GM13976 (cell line): ENCODE measurements around the gene C2CD4C.
"Not testable (repeated sequence)": the region's sequence is repeated elsewhere in the genome, so short reads cannot be mapped to it uniquely, and the experiment has no call there.

Source experiments
- DNase-seq: peaks from one replicate; pipeline ENCODE4 v3.0.0; 2012; ENCODE audit warnings: low spot score
- in situ Hi-C: fragments of 300-500 bp; cut with MboI; formaldehyde crosslinking; loops from one replicate; pipeline ENCODE4 v1.12.0; 2022; ENCODE audit warnings: low sequenced_read_pairs, mixed read lengths, inconsistent platforms; ENCODE audit not compliant: unreplicated experiment
- TF ChIP-seq, protein P1 (sequence below): IDR thresholded peaks from 2 replicates; pipeline ENCODE4 v1.5.1; 2012; ENCODE audit warnings: borderline replicate concordance, mild to moderate bottlenecking; ENCODE audit not compliant: insufficient read depth; ENCODE audit errors: extremely low read depth, missing control alignments, control extremely low read depth

C2CD4C gene

DNA sequence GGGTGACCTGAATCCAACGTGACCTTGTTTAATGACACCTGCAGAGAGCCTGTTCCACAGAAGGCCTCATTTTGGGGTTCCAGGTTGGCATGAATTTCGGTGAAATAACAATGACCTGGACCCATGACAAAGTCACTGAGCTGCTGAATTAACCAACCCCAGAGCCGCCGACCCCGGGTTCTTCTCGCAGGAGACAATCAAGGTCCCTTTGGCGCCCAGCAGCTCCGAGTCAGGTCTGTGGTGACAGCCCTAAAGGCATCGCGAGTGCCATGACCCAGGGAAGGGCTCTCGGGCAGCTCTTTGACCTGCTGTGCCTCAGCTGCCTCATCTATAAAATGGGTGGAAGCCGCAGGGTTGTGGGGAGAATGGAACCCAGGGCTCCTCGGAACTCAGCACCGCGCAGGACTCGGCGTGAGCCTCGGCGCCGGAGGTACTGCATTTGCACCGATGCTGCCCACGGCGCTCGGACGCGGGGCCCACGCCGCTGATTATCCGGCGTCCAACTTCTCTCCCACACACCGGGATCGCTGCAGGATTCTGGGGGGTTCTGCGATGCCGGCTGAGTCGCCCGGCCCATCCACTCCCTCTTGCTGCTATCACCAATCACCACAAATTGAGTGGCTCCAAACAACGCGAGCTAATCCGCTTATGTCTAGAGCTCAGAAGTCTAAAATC is 46.2 kb upstream of the C2CD4C start:
- TF ChIP-seq, protein P1, sequence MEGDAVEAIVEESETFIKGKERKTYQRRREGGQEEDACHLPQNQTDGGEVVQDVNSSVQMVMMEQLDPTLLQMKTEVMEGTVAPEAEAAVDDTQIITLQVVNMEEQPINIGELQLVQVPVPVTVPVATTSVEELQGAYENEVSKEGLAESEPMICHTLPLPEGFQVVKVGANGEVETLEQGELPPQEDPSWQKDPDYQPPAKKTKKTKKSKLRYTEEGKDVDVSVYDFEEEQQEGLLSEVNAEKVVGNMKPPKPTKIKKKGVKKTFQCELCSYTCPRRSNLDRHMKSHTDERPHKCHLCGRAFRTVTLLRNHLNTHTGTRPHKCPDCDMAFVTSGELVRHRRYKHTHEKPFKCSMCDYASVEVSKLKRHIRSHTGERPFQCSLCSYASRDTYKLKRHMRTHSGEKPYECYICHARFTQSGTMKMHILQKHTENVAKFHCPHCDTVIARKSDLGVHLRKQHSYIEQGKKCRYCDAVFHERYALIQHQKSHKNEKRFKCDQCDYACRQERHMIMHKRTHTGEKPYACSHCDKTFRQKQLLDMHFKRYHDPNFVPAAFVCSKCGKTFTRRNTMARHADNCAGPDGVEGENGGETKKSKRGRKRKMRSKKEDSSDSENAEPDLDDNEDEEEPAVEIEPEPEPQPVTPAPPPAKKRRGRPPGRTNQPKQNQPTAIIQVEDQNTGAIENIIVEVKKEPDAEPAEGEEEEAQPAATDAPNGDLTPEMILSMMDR, result no peak
- in situ Hi-C loops, result no loop called here
- no peak for DNase-seq

DNA sequence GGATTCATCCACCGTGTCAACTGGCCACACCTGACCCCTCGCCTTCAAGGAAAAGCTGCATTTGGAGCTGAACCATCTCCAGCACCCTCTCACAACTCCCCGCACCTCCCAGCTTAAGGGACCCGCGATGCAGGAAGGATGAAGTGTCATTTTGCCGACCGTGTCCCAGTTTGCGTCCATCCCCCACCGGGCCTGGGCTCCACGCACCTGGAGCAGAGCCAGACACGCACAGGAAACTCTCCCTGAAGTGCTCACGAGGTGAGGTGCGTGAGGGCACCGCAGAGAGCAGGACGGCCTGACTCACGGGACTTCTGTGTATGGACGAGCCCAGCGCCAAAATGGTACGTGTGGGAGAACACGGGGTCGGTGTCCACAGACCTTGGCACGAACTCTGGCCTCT is 44.7 kb upstream of the C2CD4C start:
- DNase-seq, result no peak
- TF ChIP-seq, protein P1, result no peak
- in situ Hi-C loops, result no loop called here

DNA sequence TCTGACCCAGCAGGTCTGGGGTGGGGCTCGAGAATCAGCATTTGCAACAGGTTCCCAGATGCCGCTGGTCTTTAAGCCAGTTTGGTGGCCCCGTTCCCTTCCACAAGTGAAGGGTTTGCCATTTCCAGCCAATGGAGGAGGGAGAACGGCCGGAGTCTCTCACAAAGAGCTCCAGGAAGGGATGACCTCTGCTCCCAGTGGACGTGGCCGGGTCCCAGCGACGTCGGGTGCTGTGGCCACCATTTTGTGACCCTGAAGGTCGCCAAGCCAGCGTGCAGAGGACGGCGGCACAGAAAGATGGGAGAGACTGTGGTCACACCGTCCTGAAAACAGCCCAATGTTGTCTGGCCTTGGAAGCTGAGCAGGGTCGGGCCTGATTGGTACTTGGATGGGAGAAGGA is 43.9 kb upstream of the C2CD4C start:
- no peak for DNase-seq
- TF ChIP-seq, protein P1, result no peak
- in situ Hi-C loops, result no loop called here

DNA sequence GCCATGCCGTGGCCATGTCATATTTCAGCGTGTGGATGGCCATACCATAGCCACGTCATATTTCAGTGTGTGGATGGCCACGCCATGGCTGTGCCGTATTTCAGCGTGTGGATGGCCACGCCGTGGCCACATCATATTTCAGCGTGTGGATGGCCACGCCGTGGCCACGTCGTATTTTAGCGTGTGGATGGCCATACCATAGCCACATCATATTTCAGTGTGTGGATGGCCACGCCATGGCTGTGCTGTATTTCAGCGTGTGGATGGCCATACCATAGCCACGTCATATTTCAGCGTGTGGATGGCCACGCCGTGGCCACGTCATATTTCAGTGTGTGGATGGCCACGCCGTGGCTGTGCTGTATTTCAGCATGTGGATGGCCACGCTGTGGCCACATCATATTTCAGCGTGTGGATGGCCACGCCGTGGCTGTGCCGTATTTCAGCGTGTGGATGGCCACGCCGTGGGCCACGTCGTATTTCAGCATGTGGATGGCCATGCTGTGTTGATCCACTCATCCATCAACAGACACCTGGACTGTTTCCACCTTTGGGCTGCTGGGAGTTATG is 42.0 kb upstream of the C2CD4C start:
- in situ Hi-C loops, DNase-seq: not testable (repeated sequence)

DNA sequence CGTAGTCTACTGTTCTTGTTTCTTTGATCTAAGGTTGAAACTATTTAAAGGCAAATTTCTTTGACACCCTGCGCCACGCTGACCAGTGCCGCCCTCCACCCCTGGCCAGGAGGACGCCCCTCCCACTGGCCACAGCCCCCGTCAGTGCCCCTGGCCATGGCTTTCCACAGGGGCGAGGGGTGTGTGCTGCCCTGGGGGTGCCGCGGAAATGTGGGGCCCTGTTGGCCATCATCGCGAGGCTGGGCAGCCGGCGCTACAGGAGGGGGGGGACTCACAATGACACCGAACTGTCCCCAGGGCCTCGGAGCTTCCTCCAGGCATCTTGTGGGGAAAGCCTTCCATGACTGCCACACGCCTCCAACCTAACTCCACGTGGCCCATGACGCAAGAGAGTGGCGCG is 41.0 kb upstream of the C2CD4C start:
- DNase-seq, result no peak
- TF ChIP-seq, protein P1, result no peak
- in situ Hi-C loops, result no loop called here

DNA sequence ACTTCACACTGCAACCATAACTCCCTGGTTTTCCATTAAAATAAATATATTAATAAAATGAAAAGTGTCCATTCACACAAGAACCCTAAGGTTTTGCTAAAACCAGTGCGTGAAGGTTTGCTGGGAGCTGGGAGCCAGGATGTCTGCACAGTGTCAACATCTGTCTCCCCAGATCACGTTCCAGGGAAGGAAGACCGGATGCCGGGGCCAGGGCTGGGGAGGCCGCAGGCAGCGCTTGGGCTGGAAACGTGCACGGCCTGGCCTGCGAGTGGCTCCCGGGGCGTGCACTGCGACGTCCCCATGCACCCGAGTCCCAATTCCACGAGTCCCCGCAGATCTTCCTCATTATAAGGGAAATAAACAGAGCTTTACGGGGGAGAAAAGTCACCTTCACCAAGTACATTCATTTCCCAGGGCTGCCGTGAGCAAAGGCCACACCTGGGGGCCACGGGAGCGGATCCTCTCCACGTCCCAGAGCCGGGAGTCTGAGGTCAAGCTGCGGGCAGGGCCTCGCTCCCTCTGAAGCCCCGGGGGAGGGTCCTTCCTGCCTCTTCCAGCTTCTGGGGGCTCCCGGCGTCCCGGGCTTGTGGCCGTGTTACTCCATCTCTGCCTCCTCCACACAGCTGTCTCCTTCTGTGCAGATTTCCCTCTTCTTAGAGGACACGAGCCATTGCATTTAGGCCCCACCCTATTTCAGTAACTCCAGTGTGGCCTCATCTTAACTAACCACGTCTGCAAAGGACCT is 39.0 kb upstream of the C2CD4C start:
- DNase-seq, result no peak
- in situ Hi-C loops, result no loop called here
- TF ChIP-seq, protein P1, result no peak

DNA sequence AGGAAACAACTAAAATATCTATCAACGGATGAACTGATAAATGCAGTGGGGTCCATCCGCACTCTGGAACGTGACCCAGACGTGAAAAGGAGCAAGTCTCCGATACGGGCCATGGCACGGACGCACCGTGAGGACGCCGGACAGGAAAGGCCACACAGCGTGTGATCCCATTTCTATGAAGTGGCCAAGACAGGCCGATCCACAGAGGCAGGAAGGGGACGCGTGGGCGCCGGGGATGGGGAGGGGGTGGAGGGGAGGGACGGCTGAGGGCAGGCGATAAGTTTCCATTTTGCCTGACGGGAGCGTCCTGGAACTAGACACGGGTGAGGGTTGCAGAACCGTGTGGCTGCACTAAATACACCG is 38.1 kb upstream of the C2CD4C start:
- in situ Hi-C loops, result no loop called here
- DNase-seq, result no peak
- TF ChIP-seq, protein P1, result no peak
